Measurements from ENCODE around the gene MT1X.

MT1X gene

DNA sequence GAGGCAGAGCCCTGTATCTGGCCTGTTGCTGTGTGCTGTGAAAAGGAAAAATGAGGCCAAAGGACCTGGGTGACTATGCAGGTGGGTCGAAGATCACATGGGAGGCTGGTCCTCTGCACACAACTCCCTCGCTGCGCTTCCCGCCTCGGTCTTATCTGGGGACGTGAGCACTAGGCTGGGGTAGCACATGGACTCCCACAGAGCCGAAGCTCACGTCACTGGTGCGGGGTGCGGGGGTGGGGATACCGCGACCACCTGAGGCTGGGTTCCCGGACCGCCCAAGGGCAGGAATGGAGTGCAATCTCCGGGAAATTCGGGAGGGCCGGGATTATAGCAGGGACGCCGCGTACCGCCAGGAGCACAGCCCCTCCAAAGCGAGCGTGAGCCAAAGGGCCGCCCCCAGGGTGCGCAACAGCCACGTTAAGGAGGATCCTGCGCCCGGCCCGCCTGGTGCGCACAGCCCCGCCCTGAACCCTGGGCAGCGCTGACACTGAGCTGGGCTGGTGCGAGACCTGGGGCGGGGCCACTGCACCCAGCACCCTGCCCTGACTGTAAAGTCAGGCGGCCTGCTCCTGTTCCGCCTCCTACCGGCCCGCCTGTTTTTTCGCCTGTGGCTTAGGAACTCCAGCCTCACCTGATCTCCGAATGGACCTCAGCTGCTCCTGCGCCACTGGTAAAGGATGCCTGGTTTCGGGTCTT, 39.0 kb upstream of the MT1X start:
- TF ChIP-seq, protein P1, sequence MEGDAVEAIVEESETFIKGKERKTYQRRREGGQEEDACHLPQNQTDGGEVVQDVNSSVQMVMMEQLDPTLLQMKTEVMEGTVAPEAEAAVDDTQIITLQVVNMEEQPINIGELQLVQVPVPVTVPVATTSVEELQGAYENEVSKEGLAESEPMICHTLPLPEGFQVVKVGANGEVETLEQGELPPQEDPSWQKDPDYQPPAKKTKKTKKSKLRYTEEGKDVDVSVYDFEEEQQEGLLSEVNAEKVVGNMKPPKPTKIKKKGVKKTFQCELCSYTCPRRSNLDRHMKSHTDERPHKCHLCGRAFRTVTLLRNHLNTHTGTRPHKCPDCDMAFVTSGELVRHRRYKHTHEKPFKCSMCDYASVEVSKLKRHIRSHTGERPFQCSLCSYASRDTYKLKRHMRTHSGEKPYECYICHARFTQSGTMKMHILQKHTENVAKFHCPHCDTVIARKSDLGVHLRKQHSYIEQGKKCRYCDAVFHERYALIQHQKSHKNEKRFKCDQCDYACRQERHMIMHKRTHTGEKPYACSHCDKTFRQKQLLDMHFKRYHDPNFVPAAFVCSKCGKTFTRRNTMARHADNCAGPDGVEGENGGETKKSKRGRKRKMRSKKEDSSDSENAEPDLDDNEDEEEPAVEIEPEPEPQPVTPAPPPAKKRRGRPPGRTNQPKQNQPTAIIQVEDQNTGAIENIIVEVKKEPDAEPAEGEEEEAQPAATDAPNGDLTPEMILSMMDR (IDR thresholded peaks at IDR 0.05) = peak; percentile 52 to 63
- DNase-seq = peak; percentile 76 to 94
- H3K27me3 ChIP-seq = peaks cover 0 to 7% of the 10 kb centered on the region in 2 donors
- intact Hi-C loops (cut with DNase I; ENCODE audit: low total_unique reads) = loop anchor here (5.0 kb wide), 1 partner anchor 36 kb away; the partner anchor contains the start of gene MT2A
- no peaks in the 10 kb centered on the region for H3K36me3 ChIP-seq
- H3K9me3 ChIP-seq = no peaks in the 10 kb centered on the region
- peak overlapping the region; percentile 39 to 50 for H3K4me3 ChIP-seq
- peak overlapping the region; percentile 58 to 81 for H3K27ac ChIP-seq
- peaks cover 0 to 24% (median 19%) of the 10 kb centered on the region in 4 donors for H3K4me1 ChIP-seq

DNA sequence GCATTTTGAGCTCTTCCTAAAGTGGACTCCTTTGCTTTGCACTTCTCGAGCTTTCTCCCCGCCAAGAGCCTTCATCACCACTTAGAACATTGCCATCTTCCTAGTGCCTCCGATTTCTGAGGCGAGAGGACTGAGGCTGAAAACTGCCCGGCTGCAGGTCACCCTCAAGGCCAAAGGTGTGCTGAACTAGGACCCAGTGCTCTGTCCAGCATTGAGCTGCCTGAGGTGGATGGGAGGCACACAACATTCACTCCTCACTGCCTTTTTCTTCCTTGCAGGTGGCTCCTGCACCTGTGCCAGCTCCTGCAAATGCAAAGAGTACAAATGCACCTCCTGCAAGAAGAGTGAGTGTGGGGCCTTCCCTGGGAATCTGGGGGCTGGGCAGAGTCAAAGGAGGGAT, 38.4 kb upstream of the MT1X start:
- intact Hi-C loops (cut with DNase I; ENCODE audit: low total_unique reads) = loop anchor here (5.0 kb wide), 1 partner anchor 37 kb away; the partner anchor contains the start of gene MT2A

DNA sequence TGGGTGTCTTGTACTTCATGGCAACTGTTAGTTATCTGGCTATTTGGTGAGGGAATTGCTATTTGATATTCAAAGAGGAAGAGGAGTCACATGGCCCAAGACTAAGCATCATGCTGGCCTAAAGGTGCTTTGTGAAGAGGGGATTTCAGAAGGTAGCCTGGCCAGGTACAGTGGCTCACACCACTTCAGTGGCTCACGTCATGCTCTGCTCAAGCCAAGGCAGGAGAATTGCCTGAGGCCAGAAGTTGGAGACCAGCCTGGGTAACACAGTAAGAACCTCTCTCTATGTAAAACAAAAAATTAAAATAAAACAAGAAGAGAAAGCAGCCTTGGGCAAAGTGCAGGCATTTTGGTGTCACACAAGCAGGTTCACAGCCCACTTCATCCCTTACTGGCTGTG, 37.0 kb upstream of the MT1X start:
- no peaks in the 10 kb centered on the region for H3K36me3 ChIP-seq
- TF ChIP-seq, protein P1 (IDR thresholded peaks at IDR 0.05) = no peak
- H3K4me1 ChIP-seq = peaks cover 0 to 13% (median 9%) of the 10 kb centered on the region in 4 donors
- no peak overlapping the region for H3K27ac ChIP-seq
- intact Hi-C loops (cut with DNase I; ENCODE audit: low total_unique reads) = no loop called here
- H3K4me3 ChIP-seq = no peak overlapping the region
- H3K27me3 ChIP-seq = peaks cover 0 to 21% of the 10 kb centered on the region in 2 donors
- no peaks in the 10 kb centered on the region for H3K9me3 ChIP-seq
- no peak for DNase-seq

More for the DNA sequence above, 38.4 kb upstream of the MT1X start:
- no peak for DNase-seq
- TF ChIP-seq, protein P1 (IDR thresholded peaks at IDR 0.05) = no peak
- Histone ChIP-seq H3K36me3 (no peaks in the 10 kb centered on the region), H3K27ac (peak overlapping the region; percentile 58 to 81), H3K9me3 (no peaks in the 10 kb centered on the region), H3K4me1 (peaks cover 0 to 19% (median 14%) of the 10 kb centered on the region in 4 donors), H3K27me3 (peaks cover 0 to 13% of the 10 kb centered on the region in 2 donors), H3K4me3 (peak overlapping the region; percentile 39 to 50)

DNA sequence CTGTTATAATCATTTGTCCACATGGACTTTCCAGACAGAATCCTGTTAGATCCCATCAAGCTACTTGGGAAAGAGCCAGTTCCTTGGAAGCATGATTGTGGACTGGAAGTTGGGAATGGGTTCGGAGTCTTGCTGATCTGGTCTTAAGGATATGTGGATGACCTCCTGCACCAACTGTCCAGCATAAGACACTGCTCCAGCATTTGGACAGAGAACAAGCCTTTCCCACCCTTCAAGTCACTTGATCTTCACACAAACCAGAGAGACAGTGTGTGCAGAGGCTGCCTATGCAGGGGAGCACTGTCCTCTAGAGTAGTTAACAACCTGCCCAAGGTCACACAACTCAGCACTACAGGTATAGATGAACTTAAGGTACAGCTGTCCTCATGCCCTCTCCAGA, 36.4 kb upstream of the MT1X start:
- intact Hi-C loops (cut with DNase I; ENCODE audit: low total_unique reads) = no loop called here
- DNase-seq = no peak
- H3K4me1 ChIP-seq = peaks cover 0 to 13% (median 9%) of the 10 kb centered on the region in 4 donors
- H3K27me3 ChIP-seq = peaks cover 0 to 21% of the 10 kb centered on the region in 2 donors
- no peak overlapping the region for H3K27ac ChIP-seq
- no peaks in the 10 kb centered on the region for H3K9me3 ChIP-seq
- H3K36me3 ChIP-seq = no peaks in the 10 kb centered on the region
- TF ChIP-seq, protein P1 (IDR thresholded peaks at IDR 0.05) = no peak
- no peak overlapping the region for H3K4me3 ChIP-seq

DNA sequence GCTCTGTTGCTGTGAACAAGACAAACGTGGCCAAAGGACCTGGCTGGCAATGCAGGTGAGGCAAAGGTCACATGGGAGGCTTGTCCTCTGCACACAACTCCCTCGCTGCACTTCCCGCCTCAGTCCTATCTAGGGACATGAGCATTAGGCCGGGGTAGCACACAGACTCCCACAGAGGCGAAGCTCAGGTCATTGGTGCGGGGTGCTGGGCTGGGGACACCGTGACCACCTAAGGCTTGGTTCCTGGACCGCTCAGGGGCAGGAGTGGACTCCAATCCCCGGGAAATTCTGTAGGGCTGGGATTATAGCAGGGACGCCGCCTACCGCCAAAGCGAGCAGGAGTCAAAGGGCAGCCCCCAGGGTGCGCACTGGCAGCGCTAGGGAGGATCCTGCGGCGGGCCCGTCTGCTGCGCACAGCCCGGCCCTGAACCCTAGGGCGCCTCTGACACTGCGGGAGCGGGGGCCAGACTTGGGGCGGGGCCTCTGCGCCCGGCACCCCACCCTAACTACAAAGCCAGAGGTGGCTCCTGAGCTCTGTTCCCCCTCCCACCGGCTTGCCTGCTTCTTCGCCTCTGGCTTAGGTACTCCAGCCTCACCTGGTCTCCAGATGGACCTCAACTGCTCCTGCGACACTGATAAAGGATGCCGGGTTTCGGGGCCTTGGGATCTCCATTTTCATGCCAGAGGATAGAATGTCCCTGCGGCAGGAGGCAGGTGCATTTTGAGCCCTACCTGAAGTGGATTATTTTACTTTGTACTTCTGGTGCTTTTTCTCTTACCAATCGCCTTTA, 34.4 kb upstream of the MT1X start:
- Histone ChIP-seq H3K4me3 (no peak overlapping the region), H3K4me1 (peaks cover 0 to 13% (median 8%) of the 10 kb centered on the region in 4 donors), H3K9me3 (no peaks in the 10 kb centered on the region), H3K27me3 (peaks cover 0 to 21% of the 10 kb centered on the region in 2 donors), H3K36me3 (no peaks in the 10 kb centered on the region), H3K27ac (no peak overlapping the region)
- intact Hi-C loops (cut with DNase I; ENCODE audit: low total_unique reads) = no loop called here
- TF ChIP-seq, protein P1 (IDR thresholded peaks at IDR 0.05) = no peak
- no peak for DNase-seq
